Vagina (tissue), 2 donors: Measurements from ENCODE around the gene ASB10. TPM values are rescaled to one million over a fixed set of nuclear protein-coding genes. Genes with fewer than 3 reads are reported as not detected.
A peak's percentile ranks its signal among the peaks of the same experiment; 100 is the strongest.

Experiments
- DNase-seq, 2 donors: peaks; one replicate each; pipeline ENCODE4 v3.0.0-alpha.2; 2017; ENCODE audit errors: extremely low spot score in 2 of 2
- H3K27ac ChIP-seq: fragments of 200-600 bp; sonication (generic); one replicate; pipeline ENCODE4 v1.5.1; 2019
- H3K27me3 ChIP-seq: fragments of 200-600 bp; sonication (generic); one replicate; pipeline ENCODE4 v1.5.1; 2019
- H3K36me3 ChIP-seq, 2 donors: fragments of 200-600 bp; sonication (generic); one replicate each; pipeline ENCODE4 v1.5.1; 2017 to 2019
- H3K4me1 ChIP-seq: fragments of 200-600 bp; sonication (generic); one replicate; pipeline ENCODE4 v1.5.1; 2019
- H3K4me3 ChIP-seq, 2 donors: fragments of 200-600 bp; sonication (generic); 1 replicate in 1 of 2; 2 replicates in 1 of 2; pipeline ENCODE4 v1.5.1; 2016 to 2019
- H3K9me3 ChIP-seq: fragments of 200-600 bp; sonication (generic); one replicate; pipeline ENCODE4 v1.5.1; 2019
- CTCF ChIP-seq, 3 experiments: fragments of 450-650 bp in 2 of 3; fragments of 200-600 bp in 1 of 3; sonication (generic) in 1 of 3; IDR thresholded peaks; one replicate each; pipeline ENCODE4 v1.5.1; 2017 to 2019; ENCODE audit warnings: antibody characterized with exemption in 3 of 3, mild to moderate bottlenecking in 2 of 3, moderate library complexity in 2 of 3
- POLR2A ChIP-seq, 2 donors: fragments of 450-650 bp; IDR thresholded peaks; one replicate each; pipeline ENCODE4 v1.6.1; 2017; ENCODE audit warnings: antibody characterized with exemption in 2 of 2, mild to moderate bottlenecking in 2 of 2, moderate library complexity in 2 of 2
- POLR2AphosphoS5 ChIP-seq, 2 donors: sonication (generic); formaldehyde crosslinking; IDR thresholded peaks; one replicate each; pipeline ENCODE4 v1.9.0; 2017; ENCODE audit warnings: antibody characterized with exemption in 2 of 2, mild to moderate bottlenecking in 2 of 2, low read depth in 1 of 2; ENCODE audit not compliant: insufficient read depth in 1 of 2
- intact Hi-C: fragments of 100-400 bp; cut with DNase I; formaldehyde crosslinking; loops from one replicate; pipeline ENCODE4 v1.15.1; 2023
- total RNA-seq: library from RNA; depleted of rRNA; stranded (reverse); fragments of >200 nt; gene quantifications from one replicate; pipeline ENCODE4 v1.2.3, GENCODE V29; 2016

Gene ASB10
- total RNA-seq, 1 donor from 2014 or later: not detected

- Histone ChIP-seq H3K27ac (peak overlapping the region; percentile 72), H3K9me3 (no peaks in the 10 kb centered on the region), H3K36me3 (peaks cover 0 to 14% of the 10 kb centered on the region in 2 donors), H3K27me3 (no peaks in the 10 kb centered on the region), H3K4me1 (peaks cover 32% of the 10 kb centered on the region), H3K4me3 (peak overlapping the region; percentile 87 to 89)
- TF ChIP-seq POLR2A (IDR thresholded peaks at IDR 0.05) (no peak), CTCF (IDR thresholded peaks at IDR 0.05) (no peak), POLR2AphosphoS5 (IDR thresholded peaks at IDR 0.05; ENCODE audit: insufficient read depth in 1 of 2, low read depth in 1 of 2) (no peak)
- no peak for DNase-seq
- intact Hi-C loops: loop anchor here (10.0 kb wide), 1 partner anchor 178 kb away; the partner anchor contains the start of genes CDK5 and SLC4A2
Observed at GRCh38 chr7:151232917-151233701, 46.1 kb upstream of the ASB10 start.

GRCh38 chr7:151232091-151232916, 45.3 kb upstream of the ASB10 start, which contains the start of gene CHPF2:
TSS of gene CHPF2 (plus strand) at chr7:151232483. CDS start at chr7:151234012, 1,529 bp downstream.
- intact Hi-C loops: loop anchor here (10.0 kb wide), 1 partner anchor 178 kb away; the partner anchor contains the start of genes CDK5 and SLC4A2
- no peak for DNase-seq
- Histone ChIP-seq H3K27ac (peak within 1 kb of the TSS; percentile 72), H3K36me3 (peaks cover 0 to 6% of the 10 kb centered on the region in 2 donors), H3K9me3 (no peaks in the 10 kb centered on the region), H3K27me3 (no peaks in the 10 kb centered on the region), H3K4me1 (peaks cover 37% of the 10 kb centered on the region), H3K4me3 (peak within 1 kb of the TSS; percentile 87 to 89)
- no peak for TF ChIP-seq CTCF (IDR thresholded peaks at IDR 0.05)
- peak in 1 of 2 donors; percentile 87 for TF ChIP-seq POLR2AphosphoS5 (IDR thresholded peaks at IDR 0.05; ENCODE audit: insufficient read depth in 1 of 2, low read depth in 1 of 2)
- TF ChIP-seq POLR2A (IDR thresholded peaks at IDR 0.05): peak in 1 of 2 donors; percentile 68

- Histone ChIP-seq H3K27me3 (no peaks in the 10 kb centered on the region), H3K27ac (no peak overlapping the region), H3K36me3 (peaks cover 0 to 4% of the 10 kb centered on the region in 2 donors), H3K4me3 (no peak overlapping the region), H3K4me1 (peaks cover 43% of the 10 kb centered on the region), H3K9me3 (no peaks in the 10 kb centered on the region)
- no peak for TF ChIP-seq CTCF (IDR thresholded peaks at IDR 0.05)
- TF ChIP-seq POLR2AphosphoS5 (IDR thresholded peaks at IDR 0.05; ENCODE audit: insufficient read depth in 1 of 2, low read depth in 1 of 2): no peak
- no peak for TF ChIP-seq POLR2A (IDR thresholded peaks at IDR 0.05)
- DNase-seq: no peak
- intact Hi-C loops: loop anchor here (10.0 kb wide), 1 partner anchor 176 kb away; the partner anchor contains the start of genes CDK5 and SLC4A2
Observed at GRCh38 chr7:151231080-151231479, 44.0 kb upstream of the ASB10 start.

- intact Hi-C loops: no loop called here
- Histone ChIP-seq H3K27me3 (no peaks in the 10 kb centered on the region), H3K4me1 (peaks cover 46% of the 10 kb centered on the region), H3K36me3 (peaks cover 0 to 6% of the 10 kb centered on the region in 2 donors), H3K4me3 (no peak overlapping the region), H3K9me3 (no peaks in the 10 kb centered on the region), H3K27ac (no peak overlapping the region)
- DNase-seq: no peak
- TF ChIP-seq POLR2A (IDR thresholded peaks at IDR 0.05) (no peak), POLR2AphosphoS5 (IDR thresholded peaks at IDR 0.05; ENCODE audit: insufficient read depth in 1 of 2, low read depth in 1 of 2) (no peak), CTCF (IDR thresholded peaks at IDR 0.05) (no peak)
Observed at GRCh38 chr7:151229249-151229648, 42.2 kb upstream of the ASB10 start.
